Endodermal cell (in vitro differentiated cells): ENCODE results near the gene C16orf74. TPM values are rescaled to one million over a fixed set of nuclear protein-coding genes. Genes with fewer than 3 reads are reported as not detected.
A peak's percentile ranks its signal among the peaks of the same experiment; 100 is the strongest.

Experiments used
- DNase-seq: peaks from one replicate; pipeline ENCODE4 v3.0.0-alpha.2; 2017
- H3K27ac ChIP-seq: 2 replicates; pipeline ENCODE4 v1.5.1; 2013; ENCODE audit warnings: mild to moderate bottlenecking, low read depth, low read length, moderate library complexity
- H3K27me3 ChIP-seq: 2 replicates; pipeline ENCODE4 v1.6.1; 2013; ENCODE audit warnings: mild to moderate bottlenecking, low read length, moderate library complexity; ENCODE audit not compliant: insufficient read depth, control insufficient read depth, poor library complexity, severe bottlenecking
- H3K36me3 ChIP-seq: 2 replicates; pipeline ENCODE4 v1.7.0; 2013; ENCODE audit warnings: mild to moderate bottlenecking, low read length, moderate library complexity; ENCODE audit not compliant: control insufficient read depth, insufficient read depth
- H3K4me1 ChIP-seq: one replicate; pipeline ENCODE4 v1.7.0; 2013; ENCODE audit warnings: low read length; ENCODE audit not compliant: control insufficient read depth, insufficient read depth
- H3K4me3 ChIP-seq: 2 replicates; pipeline ENCODE4 v1.5.1; 2013; ENCODE audit warnings: mild to moderate bottlenecking, low read length, moderate library complexity
- H3K9ac ChIP-seq: 2 replicates; pipeline ENCODE4 v1.6.1; 2013; ENCODE audit warnings: mild to moderate bottlenecking, low read length, moderate library complexity; ENCODE audit not compliant: poor library complexity, severe bottlenecking; ENCODE audit errors: extremely low read depth
- H3K9me3 ChIP-seq: 2 replicates; pipeline ENCODE4 v1.6.1; 2013; ENCODE audit warnings: mild to moderate bottlenecking, low read length, moderate library complexity; ENCODE audit not compliant: control insufficient read depth
- H3K27ac Mint-ChIP-seq: 2 replicates; pipeline ENCODE4 v1.8.0; 2020; ENCODE audit warnings: mixed read lengths
- H3K27me3 Mint-ChIP-seq: 2 replicates; pipeline ENCODE4 v1.8.0; 2021; ENCODE audit warnings: mild to moderate bottlenecking, mixed read lengths; ENCODE audit not compliant: insufficient read depth
- H3K36me3 Mint-ChIP-seq: 2 replicates; pipeline ENCODE4 v1.8.0; 2020; ENCODE audit warnings: low read depth, mixed read lengths
- H3K4me1 Mint-ChIP-seq: 2 replicates; pipeline ENCODE4 v1.8.0; 2020; ENCODE audit warnings: mixed read lengths
- H3K4me3 Mint-ChIP-seq: 2 replicates; pipeline ENCODE4 v1.8.0; 2020; ENCODE audit warnings: mild to moderate bottlenecking, moderate library complexity, mixed read lengths
- H3K9me3 Mint-ChIP-seq: 2 replicates; pipeline ENCODE4 v1.8.0; 2020; ENCODE audit warnings: mild to moderate bottlenecking, mixed read lengths
- CTCF ChIP-seq: fragments of 200-600 bp; sonication (generic); conservative IDR thresholded peaks from 2 replicates; pipeline ENCODE4 v1.5.0; 2021; ENCODE audit warnings: antibody characterized with exemption, mild to moderate bottlenecking
- WGBS, 2 experiments: methylation state at CpG; one replicate each; pipeline versions ENCODE4 v1.1.5 to v1.1.7; 2013; ENCODE audit warnings: missing lambda C conversion rate in 2 of 2, mixed read lengths in 1 of 2; ENCODE audit not compliant: insufficient coverage in 1 of 2, insufficient read length in 1 of 2; 5-methylcytosine and 5-hydroxymethylcytosine counted together
- total RNA-seq, 2 donors: library from RNA; stranded (reverse); fragmentation: NEBNext Ultra II Directional in 1 of 2; extraction: Animal tissue kit (Norgen Biotek cat#: 25700) in 1 of 2; gene quantifications; 2 replicates in 1 of 2; 3 replicates in 1 of 2; pipeline ENCODE4 v1.2.1, GENCODE V29; 2021

C16orf74 gene
- total RNA-seq, 2 donors from 2014 or later: 3.6 to 7.4 TPM

DNA sequence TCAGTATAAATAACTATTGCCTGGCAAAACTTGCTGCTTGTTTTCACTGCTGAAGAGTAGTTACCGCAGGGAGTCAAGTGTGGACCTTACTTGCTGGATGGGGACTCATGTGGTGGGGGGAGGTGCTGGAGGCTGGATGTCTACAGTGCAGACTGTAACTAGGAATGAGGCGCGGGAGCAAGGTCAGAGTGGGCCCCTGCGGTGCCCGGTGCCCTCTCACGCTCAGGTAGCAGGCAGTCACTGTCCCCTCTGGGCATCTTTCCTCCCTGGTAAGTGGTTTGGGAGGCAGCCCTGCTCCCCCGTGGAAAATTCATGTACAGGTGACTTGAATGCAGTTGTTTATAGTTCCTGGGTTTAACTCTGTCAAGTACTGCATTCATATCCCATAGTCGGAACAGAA is 43.8 kb upstream of the C16orf74 start:
- Histone ChIP-seq H3K4me3 (no peak overlapping the region), H3K9me3 (peaks cover 12% of the 10 kb centered on the region), H3K36me3 (peaks cover 79% of the 10 kb centered on the region), H3K9ac (no peak overlapping the region), H3K4me1 (no peaks in the 10 kb centered on the region), H3K27ac (no peak overlapping the region), H3K27me3 (no peaks in the 10 kb centered on the region)
- DNase-seq: no peak
- WGBS, 2 experiments: 93 to 97% methylated on average over 7 to 8 of the region's 8 CpGs
- Mint-ChIP-seq H3K36me3 (peaks cover 78% of the 10 kb centered on the region), H3K4me3 (no peak overlapping the region), H3K4me1 (peaks cover 32% of the 10 kb centered on the region), H3K9me3 (peaks cover 9% of the 10 kb centered on the region), H3K27me3 (no peaks in the 10 kb centered on the region), H3K27ac (peak overlapping the region; percentile 38)
- no peak for TF ChIP-seq CTCF

DNA sequence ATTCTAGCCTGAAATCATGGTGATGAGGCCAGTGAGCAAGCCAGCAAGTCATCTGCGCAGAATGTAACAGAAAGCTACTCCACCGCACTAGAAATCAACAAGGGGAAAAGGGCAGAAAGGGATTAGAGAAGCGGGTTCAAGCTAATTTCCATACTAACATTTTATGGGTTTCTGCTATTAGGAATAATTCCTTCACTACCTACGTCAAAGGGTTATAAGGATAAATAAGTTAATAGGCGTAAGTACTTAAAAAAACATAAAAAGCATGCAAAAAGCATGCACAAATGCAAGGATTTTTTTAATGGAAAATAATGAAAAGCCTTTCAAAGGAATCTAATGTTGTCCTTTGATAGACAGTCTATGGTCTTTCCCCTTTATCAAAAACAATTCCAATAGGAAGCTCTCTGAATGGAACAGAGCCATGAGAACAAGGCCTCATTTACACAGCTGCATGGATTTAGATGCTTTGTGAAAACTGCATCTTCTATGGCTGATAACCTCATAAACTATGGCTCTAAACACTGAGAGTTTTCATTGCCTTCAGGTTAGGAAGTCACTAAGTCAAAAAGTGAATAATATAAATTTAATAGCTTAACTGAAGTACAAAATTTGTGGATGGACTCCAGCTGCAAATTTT is 42.9 kb upstream of the C16orf74 start:
- TF ChIP-seq CTCF: no peak
- Mint-ChIP-seq H3K4me1 (peaks cover 38% of the 10 kb centered on the region), H3K27me3 (no peaks in the 10 kb centered on the region), H3K36me3 (peaks cover 83% of the 10 kb centered on the region), H3K4me3 (no peak overlapping the region), H3K9me3 (peaks cover 9% of the 10 kb centered on the region), H3K27ac (peak overlapping the region; percentile 32)
- H3K36me3 ChIP-seq: peaks cover 86% of the 10 kb centered on the region
- no peaks in the 10 kb centered on the region for H3K27me3 ChIP-seq
- peaks cover 12% of the 10 kb centered on the region for H3K9me3 ChIP-seq
- no peak overlapping the region for H3K4me3 ChIP-seq
- H3K27ac ChIP-seq: no peak overlapping the region
- 95 to 100% methylated on average over 2 to 4 of the region's 5 CpGs for WGBS, 2 experiments
- no peak for DNase-seq
- H3K9ac ChIP-seq: no peak overlapping the region
- no peaks in the 10 kb centered on the region for H3K4me1 ChIP-seq

DNA sequence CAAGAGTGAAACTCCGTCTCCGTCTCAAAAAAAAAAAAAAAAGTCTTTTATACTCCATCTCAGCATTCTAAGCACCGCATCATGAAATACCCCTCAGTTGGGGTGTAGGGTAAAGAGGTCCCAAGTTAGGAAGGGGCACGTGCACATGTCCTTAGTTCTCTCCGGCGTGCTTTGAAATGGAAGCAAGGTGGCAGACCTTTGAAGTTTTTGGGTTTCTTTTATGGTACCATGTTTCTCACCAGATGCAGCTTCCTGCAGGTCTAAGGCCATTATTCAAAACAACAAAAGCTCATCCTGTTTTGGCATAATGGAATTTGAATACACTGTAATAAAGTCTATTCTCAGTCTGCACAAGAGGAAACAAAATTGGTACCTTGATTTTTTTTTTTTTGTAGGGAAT is 38.9 kb upstream of the C16orf74 start:
- no peak for TF ChIP-seq CTCF
- peaks cover 9% of the 10 kb centered on the region for H3K9me3 Mint-ChIP-seq
- DNase-seq: no peak
- 94 to 97% methylated on average over 4 to 6 of the region's 6 CpGs for WGBS, 2 experiments
- H3K27me3 Mint-ChIP-seq: no peaks in the 10 kb centered on the region
- Histone ChIP-seq H3K9me3 (peaks cover 12% of the 10 kb centered on the region), H3K27ac (no peak overlapping the region), H3K27me3 (no peaks in the 10 kb centered on the region), H3K4me1 (peaks cover 2% of the 10 kb centered on the region), H3K9ac (no peak overlapping the region), H3K36me3 (peaks cover 96% of the 10 kb centered on the region), H3K4me3 (no peak overlapping the region)
- H3K4me1 Mint-ChIP-seq: peaks cover 30% of the 10 kb centered on the region
- no peak overlapping the region for H3K27ac Mint-ChIP-seq
- peaks cover 84% of the 10 kb centered on the region for H3K36me3 Mint-ChIP-seq
- no peak overlapping the region for H3K4me3 Mint-ChIP-seq
